ENCODE results near the gene PCDHA5.

The PCDHA5 gene

DNA sequence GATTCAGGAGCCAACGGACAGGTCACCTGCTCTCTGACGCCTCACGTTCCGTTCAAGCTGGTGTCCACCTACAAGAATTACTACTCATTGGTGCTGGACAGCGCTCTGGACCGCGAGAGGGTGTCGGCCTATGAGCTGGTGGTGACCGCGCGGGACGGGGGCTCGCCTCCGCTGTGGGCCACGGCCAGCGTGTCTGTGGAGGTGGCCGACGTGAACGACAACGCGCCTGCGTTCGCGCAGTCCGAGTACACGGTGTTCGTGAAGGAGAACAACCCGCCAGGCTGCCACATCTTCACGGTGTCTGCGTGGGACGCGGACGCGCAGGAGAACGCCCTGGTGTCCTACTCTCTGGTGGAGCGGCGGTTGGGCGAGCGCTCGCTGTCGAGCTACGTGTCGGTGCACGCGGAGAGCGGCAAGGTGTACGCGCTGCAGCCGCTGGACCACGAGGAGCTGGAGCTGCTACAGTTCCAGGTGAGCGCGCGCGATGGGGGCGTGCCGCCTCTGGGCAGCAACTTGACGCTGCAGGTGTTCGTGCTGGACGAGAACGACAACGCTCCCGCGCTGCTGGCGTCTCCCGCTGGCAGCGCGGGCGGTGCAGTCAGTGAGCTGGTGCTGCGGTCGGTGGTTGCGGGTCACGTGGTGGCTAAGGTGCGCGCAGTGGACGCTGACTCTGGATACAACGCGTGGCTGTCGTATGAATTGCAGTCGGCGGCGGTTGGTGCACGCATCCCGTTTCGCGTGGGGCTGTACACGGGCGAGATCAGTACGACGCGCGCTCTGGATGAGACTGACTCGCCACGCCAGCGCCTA, 36.0 kb downstream of the PCDHA5 start:
- TF ChIP-seq, protein P1, sequence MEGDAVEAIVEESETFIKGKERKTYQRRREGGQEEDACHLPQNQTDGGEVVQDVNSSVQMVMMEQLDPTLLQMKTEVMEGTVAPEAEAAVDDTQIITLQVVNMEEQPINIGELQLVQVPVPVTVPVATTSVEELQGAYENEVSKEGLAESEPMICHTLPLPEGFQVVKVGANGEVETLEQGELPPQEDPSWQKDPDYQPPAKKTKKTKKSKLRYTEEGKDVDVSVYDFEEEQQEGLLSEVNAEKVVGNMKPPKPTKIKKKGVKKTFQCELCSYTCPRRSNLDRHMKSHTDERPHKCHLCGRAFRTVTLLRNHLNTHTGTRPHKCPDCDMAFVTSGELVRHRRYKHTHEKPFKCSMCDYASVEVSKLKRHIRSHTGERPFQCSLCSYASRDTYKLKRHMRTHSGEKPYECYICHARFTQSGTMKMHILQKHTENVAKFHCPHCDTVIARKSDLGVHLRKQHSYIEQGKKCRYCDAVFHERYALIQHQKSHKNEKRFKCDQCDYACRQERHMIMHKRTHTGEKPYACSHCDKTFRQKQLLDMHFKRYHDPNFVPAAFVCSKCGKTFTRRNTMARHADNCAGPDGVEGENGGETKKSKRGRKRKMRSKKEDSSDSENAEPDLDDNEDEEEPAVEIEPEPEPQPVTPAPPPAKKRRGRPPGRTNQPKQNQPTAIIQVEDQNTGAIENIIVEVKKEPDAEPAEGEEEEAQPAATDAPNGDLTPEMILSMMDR (conservative IDR thresholded peaks at IDR 0.05; ENCODE audit: low read depth) = no peak
- ChIA-PET POLR2A (ENCODE audit: low non-redundant PET) (no interaction called here), CTCF (no interaction called here)
- no peak overlapping the region for H3K27ac ChIP-seq
- no peak for DNase-seq (ENCODE audit: low spot score)

DNA sequence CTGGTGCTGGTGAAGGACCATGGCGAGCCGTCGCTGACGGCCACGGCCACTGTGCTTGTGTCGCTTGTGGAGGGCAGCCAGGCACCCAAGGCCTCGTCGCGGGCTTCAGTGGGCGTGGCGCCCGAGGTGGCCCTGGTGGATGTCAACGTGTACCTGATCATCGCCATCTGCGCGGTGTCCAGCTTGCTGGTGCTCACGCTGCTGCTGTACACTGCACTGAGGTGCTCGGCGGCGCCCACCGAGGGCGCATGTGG, 36.5 kb downstream of the PCDHA5 start:
- POLR2A ChIA-PET (ENCODE audit: low non-redundant PET) = no interaction called here
- H3K27ac ChIP-seq = no peak overlapping the region
- no peak for DNase-seq (ENCODE audit: low spot score)
- CTCF ChIA-PET = no interaction called here
- TF ChIP-seq, protein P1 (conservative IDR thresholded peaks at IDR 0.05; ENCODE audit: low read depth) = no peak

DNA sequence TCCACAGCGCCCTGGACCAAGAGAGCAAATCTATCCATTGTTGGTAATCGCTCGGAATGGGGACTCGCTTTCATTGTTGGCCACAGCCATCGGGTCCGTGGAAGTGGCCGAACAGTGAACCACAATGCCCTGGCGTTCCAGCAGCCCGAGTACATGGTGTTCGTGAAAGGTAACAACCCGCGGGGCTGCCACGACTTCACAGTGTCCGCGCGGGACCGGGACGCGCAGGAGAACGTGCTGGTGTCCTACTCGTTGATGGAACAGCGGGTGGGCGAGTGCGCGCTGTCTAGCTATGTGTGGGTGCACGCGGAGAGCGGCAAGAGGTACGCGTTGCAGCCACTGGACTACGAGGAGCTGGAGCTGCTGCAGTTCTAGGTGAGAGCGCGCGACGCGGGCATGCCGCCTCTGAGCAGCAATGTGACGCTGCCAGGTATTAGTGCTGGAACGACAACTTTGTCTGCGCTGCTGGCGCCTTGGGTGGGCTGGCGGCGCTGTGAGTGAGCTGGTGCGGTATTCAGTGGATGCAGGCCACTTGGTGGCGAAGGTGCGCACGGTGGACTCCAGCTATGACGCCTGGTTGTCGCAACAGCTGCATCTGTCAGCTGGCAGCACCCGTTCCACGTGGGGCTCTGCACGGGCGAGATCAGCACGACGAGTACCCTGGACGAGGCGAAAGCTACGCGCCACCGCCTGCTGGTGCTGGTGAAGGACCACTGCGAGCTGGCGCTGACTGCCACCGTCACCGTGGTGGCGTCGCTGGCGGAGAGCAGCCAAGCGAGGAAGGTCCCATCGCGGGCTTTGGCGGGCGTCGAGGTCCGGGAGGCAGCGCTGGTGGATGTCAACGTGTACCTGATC, 41.3 kb downstream of the PCDHA5 start:
- H3K27ac ChIP-seq = no peak overlapping the region
- no peak for DNase-seq (ENCODE audit: low spot score)
- CTCF ChIA-PET = interaction anchor here (2.5 to 7.2 kb wide), 2 partner anchors 22 to 178 kb away, joined by 10 to 123 read pairs; partner anchors contain the start of gene PCDHA8
- TF ChIP-seq, protein P1 (conservative IDR thresholded peaks at IDR 0.05; ENCODE audit: low read depth) = no peak
- POLR2A ChIA-PET (ENCODE audit: low non-redundant PET) = no interaction called here

DNA sequence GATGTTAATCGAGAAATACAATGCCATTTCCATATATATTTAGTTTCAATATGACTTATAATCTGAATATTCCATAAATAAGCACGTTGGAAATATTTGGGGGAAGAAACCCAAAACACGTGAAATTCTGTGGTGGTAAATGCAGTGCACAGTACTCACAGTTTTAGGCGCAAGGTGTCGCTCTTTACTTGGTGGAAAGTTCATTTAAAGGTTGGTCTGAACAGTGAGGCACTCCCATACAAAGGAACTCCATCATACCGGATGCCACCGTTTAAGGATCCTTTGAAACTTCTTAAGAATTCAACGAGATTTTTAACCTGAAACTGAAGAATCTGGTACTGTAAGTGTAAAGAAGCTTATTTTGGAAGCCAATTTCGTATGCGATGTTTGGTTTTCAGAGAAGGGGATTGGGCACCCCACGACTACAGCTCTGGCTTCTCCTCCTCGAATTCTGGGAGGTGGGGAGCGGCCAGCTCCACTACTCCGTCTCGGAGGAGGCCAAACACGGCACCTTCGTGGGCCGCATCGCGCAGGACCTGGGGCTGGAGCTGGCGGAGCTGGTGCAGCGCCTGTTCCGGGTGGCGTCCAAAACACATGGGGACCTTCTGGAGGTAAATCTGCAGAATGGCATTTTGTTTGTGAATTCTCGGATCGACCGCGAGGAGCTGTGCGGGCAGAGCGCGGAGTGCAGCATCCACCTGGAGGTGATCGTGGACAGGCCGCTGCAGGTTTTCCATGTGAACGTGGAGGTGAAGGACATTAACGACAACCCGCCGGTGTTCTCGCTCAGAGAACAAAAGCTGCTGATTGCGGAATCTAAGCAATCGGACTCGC, 47.5 kb downstream of the PCDHA5 start, which contains the start of gene PCDHA11:
TSS of gene PCDHA11 (plus strand) at position 237 of the 834 bp plus-strand sequence. CDS start at position 384, 147 bp downstream.
- TF ChIP-seq, protein P1 (conservative IDR thresholded peaks at IDR 0.05; ENCODE audit: low read depth) = peak; percentile 56
- H3K27ac ChIP-seq = no peak within 1 kb of the TSS
- ChIA-PET CTCF (interaction anchor here (0.6 to 2.6 kb wide), 18 partner anchors 10 to 1586 kb away, joined by 3 to 27 read pairs (median 4); partner anchors contain the start of genes PCDHA13, PCDHA8 and PCDHAC1), POLR2A (ENCODE audit: low non-redundant PET) (interaction anchor here (0.7 kb wide), 1 partner anchor 171 kb away, joined by 3 read pairs; no protein-coding TSS in a partner anchor)
- peak; percentile 40 for DNase-seq (ENCODE audit: low spot score)

DNA sequence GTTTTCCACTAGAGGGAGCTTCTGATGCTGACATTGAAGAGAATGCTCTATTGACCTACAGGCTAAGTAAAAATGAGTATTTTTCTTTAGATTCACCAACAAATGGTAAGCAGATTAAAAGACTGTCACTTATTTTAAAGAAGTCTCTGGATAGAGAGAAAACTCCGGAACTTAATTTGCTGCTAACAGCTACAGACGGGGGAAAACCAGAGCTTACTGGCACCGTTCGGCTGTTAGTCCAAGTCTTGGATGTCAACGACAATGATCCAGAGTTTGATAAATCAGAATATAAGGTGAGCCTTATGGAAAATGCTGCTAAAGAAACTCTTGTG, 48.1 kb downstream of the PCDHA5 start:
- H3K27ac ChIP-seq = no peak overlapping the region
- ChIA-PET POLR2A (ENCODE audit: low non-redundant PET) (no interaction called here), CTCF (interaction anchor here (0.6 to 2.6 kb wide), 13 partner anchors 10 to 1585 kb away, joined by 3 to 27 read pairs (median 4); partner anchors contain the start of genes PCDHA13, PCDHA8 and PCDHAC1)
- DNase-seq (ENCODE audit: low spot score) = no peak
- TF ChIP-seq, protein P1 (conservative IDR thresholded peaks at IDR 0.05; ENCODE audit: low read depth) = peak; percentile 25; the same call in 1 of the 2 replicates
